IMR-90 (cell line): ENCODE data around the gene CIZ1.

Experiments
- BHLHE40 ChIP-seq: fragments of 150-350 bp; IDR thresholded peaks from 2 replicates; pipeline ENCODE4 v1.6.1; 2016; ENCODE audit warnings: mild to moderate bottlenecking, low read depth, low read length
- CEBPB ChIP-seq: IDR thresholded peaks from 2 replicates; pipeline ENCODE4 v1.6.1; 2012; ENCODE audit warnings: low read depth, low read length, improper control_type of control experiment
- CHD1 ChIP-seq: IDR thresholded peaks from 2 replicates; pipeline ENCODE4 v1.6.1; 2012; ENCODE audit warnings: low read depth, low read length, improper control_type of control experiment
- CTCF ChIP-seq: conservative IDR thresholded peaks from 2 replicates; pipeline ENCODE4 v1.5.1; 2012; ENCODE audit warnings: mild to moderate bottlenecking, low read depth, low read length, improper control_type of control experiment
- ELK1 ChIP-seq: fragments of 150-350 bp; IDR thresholded peaks from 2 replicates; pipeline ENCODE4 v1.6.1; 2016; ENCODE audit warnings: low read depth, mild to moderate bottlenecking, low read length, moderate library complexity, borderline replicate concordance
- FOS ChIP-seq: fragments of 150-350 bp; IDR thresholded peaks from 2 replicates; pipeline ENCODE4 v1.6.1; 2016; ENCODE audit warnings: low read depth, low read length
- MAFK ChIP-seq: IDR thresholded peaks from 2 replicates; pipeline ENCODE4 v1.6.1; 2012; ENCODE audit warnings: low read depth, low read length, improper control_type of control experiment
- MAZ ChIP-seq: IDR thresholded peaks from 2 replicates; pipeline ENCODE4 v1.6.1; 2012; ENCODE audit warnings: low read depth, mild to moderate bottlenecking, low read length, improper control_type of control experiment, moderate library complexity, borderline replicate concordance
- MXI1 ChIP-seq: IDR thresholded peaks from 2 replicates; pipeline ENCODE4 v1.6.1; 2012; ENCODE audit warnings: low read depth, mild to moderate bottlenecking, low read length, moderate library complexity, borderline replicate concordance
- POLR2A ChIP-seq: IDR thresholded peaks from 2 replicates; pipeline ENCODE4 v1.6.1; 2012; ENCODE audit warnings: mild to moderate bottlenecking, low read depth, low read length
- RAD21 ChIP-seq: IDR thresholded peaks from 2 replicates; pipeline ENCODE4 v1.6.1; 2012; ENCODE audit warnings: low read length, improper control_type of control experiment
- RCOR1 ChIP-seq: IDR thresholded peaks from 2 replicates; pipeline ENCODE4 v1.6.1; 2012; ENCODE audit warnings: mild to moderate bottlenecking, low read length, improper control_type of control experiment; ENCODE audit not compliant: insufficient replicate concordance
- RFX5 ChIP-seq: IDR thresholded peaks from 2 replicates; pipeline ENCODE4 v1.8.0; 2012; ENCODE audit warnings: low read depth, mild to moderate bottlenecking, low read length, moderate library complexity
- SMC3 ChIP-seq: fragments of 150-350 bp; IDR thresholded peaks from 2 replicates; pipeline ENCODE4 v1.6.1; 2016; ENCODE audit warnings: low read depth, mild to moderate bottlenecking, antibody characterized with exemption, low read length, moderate library complexity

GRCh38 chr9:128127990-128128835 is 63.2 kb downstream of the CIZ1 start:
- TF ChIP-seq POLR2A (peak; percentile 38; the same call in 1 of the 2 replicates), CTCF (no peak), BHLHE40 (0 out of 2 replicates have a peak, but pooled peaks have one; percentile 42), MXI1 (peak; percentile 77; the same call in 1 of the 2 replicates), CEBPB (no peak), FOS (no peak), CHD1 (no peak), RAD21 (no peak), MAFK (no peak), SMC3 (no peak), ELK1 (no peak), RFX5 (no peak), RCOR1 (no peak), MAZ (peak; percentile 86; the same call in 1 of the 2 replicates)
